ENCODE results near the gene NHLRC4. TPM values are rescaled to one million over a fixed set of nuclear protein-coding genes. Genes with fewer than 3 reads are reported as not detected.

The NHLRC4 gene
- total RNA-seq, 4 donors from 2014 or later, result 0.09 to 0.95 (median 0.59) TPM; not detected in 1

DNA sequence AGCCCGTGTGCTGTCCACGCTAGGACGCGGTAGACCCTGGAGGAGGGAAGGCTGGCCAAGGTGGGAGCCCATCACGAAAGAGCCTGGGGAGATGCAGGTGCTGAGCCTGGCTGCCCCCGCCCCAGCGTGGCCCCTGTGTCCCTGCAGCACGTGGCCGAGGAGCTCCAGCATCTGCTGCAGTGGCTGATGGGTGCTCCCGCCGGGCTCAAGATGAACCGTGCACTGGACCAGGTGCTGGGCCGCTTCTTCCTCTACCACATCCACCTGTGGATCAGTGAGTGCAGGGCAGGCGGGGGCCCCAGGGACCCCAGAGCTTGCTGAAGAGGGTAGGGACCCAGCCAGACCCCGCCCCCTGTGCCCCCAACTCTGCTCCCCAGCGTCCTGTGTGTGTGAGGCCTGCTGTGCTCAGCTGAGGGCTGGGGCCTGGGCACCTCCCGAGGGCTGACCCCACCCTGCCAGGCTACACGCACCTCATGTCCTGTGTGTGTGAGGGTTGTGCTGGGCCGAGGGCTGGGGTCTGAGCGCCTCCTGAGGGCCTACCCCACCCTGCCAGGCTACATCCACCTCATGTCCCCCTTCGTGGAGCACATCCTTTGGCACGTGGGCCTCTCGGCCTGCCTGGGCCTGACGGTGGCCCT lies 11.5 kb downstream of the NHLRC4 start:
- no peaks in the 10 kb centered on the region for H3K9me3 ChIP-seq
- peaks cover 0 to 10% (median under 1%) of the 10 kb centered on the region in 3 donors for H3K4me1 ChIP-seq
- H3K27ac ChIP-seq, result no peak overlapping the region
- no peak for DNase-seq
- H3K4me3 ChIP-seq, result no peak overlapping the region
- WGBS, 2 donors, result 60 to 82% methylated on average over 2 to 6 of the region's 24 CpGs
- TF ChIP-seq, protein P1, sequence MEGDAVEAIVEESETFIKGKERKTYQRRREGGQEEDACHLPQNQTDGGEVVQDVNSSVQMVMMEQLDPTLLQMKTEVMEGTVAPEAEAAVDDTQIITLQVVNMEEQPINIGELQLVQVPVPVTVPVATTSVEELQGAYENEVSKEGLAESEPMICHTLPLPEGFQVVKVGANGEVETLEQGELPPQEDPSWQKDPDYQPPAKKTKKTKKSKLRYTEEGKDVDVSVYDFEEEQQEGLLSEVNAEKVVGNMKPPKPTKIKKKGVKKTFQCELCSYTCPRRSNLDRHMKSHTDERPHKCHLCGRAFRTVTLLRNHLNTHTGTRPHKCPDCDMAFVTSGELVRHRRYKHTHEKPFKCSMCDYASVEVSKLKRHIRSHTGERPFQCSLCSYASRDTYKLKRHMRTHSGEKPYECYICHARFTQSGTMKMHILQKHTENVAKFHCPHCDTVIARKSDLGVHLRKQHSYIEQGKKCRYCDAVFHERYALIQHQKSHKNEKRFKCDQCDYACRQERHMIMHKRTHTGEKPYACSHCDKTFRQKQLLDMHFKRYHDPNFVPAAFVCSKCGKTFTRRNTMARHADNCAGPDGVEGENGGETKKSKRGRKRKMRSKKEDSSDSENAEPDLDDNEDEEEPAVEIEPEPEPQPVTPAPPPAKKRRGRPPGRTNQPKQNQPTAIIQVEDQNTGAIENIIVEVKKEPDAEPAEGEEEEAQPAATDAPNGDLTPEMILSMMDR (IDR thresholded peaks at IDR 0.05), result no peak
- no peak for TF ChIP-seq POLR2A (IDR thresholded peaks at IDR 0.05)
- intact Hi-C loops (cut with DNase I), result no loop called here
- no peaks in the 10 kb centered on the region for H3K27me3 ChIP-seq
- peaks cover 6 to 42% (median 7%) of the 10 kb centered on the region in 3 donors for H3K36me3 ChIP-seq

DNA sequence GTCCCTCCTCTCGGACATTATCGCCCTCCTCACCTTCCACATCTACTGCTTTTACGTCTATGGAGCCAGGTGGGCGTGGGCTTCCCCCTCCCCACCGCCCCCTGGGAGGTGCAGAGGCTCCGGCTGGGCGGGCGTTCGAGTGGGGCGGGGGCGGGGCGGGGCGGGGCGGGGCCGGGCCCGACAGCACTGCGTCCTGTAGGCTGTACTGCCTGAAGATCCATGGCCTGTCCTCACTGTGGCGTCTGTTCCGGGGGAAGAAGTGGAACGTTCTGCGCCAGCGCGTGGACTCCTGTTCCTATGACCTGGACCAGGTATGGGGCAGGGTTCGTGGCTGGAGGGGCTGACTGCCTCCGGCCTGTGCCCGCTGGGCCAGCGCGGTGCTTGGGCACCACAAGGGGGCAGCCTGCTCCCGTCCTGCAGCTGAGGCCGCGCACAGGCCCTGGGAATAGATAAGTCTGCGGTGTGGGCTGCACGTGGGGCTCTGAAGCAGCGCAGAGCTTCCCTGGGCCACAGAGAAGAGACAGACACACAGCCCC lies 12.1 kb downstream of the NHLRC4 start:
- 45 to 83% methylated on average over 2 to 4 of the region's 34 CpGs for WGBS, 2 donors
- H3K9me3 ChIP-seq, result no peaks in the 10 kb centered on the region
- H3K36me3 ChIP-seq, result peaks cover 6 to 38% (median 7%) of the 10 kb centered on the region in 3 donors
- no peak for DNase-seq
- H3K27me3 ChIP-seq, result no peaks in the 10 kb centered on the region
- intact Hi-C loops (cut with DNase I), result no loop called here
- TF ChIP-seq POLR2A (IDR thresholded peaks at IDR 0.05), result no peak
- TF ChIP-seq, protein P1 (IDR thresholded peaks at IDR 0.05), result peak; percentile 70 to 94 (median 86)
- peak overlapping the region in 1 of 4 donors; percentile 19 for H3K27ac ChIP-seq
- H3K4me3 ChIP-seq, result peak overlapping the region in 1 of 4 donors; percentile 35
- H3K4me1 ChIP-seq, result peaks cover 0 to 16% (median 5%) of the 10 kb centered on the region in 3 donors

DNA sequence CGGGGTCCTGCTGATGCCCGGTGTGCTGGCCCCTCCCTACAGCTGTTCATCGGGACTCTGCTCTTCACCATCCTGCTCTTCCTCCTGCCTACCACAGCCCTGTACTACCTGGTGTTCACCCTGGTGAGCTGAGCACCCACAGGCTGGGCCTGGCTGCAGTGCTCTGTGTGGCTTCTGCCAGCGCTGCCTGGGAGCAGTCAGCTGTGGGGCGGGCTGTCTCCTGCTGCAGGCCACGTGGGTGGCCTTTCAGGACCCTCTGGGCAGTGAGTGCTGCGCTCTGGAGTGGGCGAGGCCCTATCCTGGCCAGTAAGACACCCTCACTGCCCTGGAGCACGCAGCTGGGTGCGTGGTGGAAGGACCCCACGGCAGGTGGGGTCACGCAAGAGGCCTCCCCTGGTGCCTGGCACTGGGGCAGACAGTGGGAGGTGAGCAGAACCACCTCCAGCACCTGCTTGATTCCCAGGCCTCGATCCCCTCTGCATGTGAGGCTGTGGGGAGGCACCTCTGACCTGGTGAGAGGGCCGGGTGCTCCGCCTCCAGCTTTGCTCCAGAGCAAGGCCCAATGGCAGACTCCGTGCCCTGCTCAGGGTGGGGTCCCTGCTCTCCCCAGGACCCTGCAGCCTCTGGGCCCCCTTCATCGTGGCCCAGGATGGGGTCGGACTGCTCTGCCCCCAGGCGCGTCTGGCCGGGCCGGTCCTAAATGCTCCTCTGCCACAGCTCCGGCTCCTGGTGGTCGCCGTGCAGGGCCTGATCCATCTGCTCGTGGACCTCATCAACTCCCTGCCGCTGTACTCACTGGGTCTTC lies 13.5 kb downstream of the NHLRC4 start:
- peaks cover 0 to 22% (median 5%) of the 10 kb centered on the region in 3 donors for H3K4me1 ChIP-seq
- no peak overlapping the region for H3K4me3 ChIP-seq
- no peak for DNase-seq
- H3K27me3 ChIP-seq, result peaks cover 0 to 2% (median 0%) of the 10 kb centered on the region in 4 donors
- H3K36me3 ChIP-seq, result peaks cover 0 to 24% (median 0%) of the 10 kb centered on the region in 3 donors
- intact Hi-C loops (cut with DNase I), result loop anchor here (10.0 kb wide), 1 partner anchor 84 kb away; the partner anchor contains the start of gene RHOT2
- H3K9me3 ChIP-seq, result no peaks in the 10 kb centered on the region
- TF ChIP-seq POLR2A (IDR thresholded peaks at IDR 0.05), result no peak
- TF ChIP-seq, protein P1 (IDR thresholded peaks at IDR 0.05), result no peak
- H3K27ac ChIP-seq, result no peak overlapping the region
- WGBS, 2 donors, result 83 to 86% methylated on average over 1 to 4 of the region's 27 CpGs

DNA sequence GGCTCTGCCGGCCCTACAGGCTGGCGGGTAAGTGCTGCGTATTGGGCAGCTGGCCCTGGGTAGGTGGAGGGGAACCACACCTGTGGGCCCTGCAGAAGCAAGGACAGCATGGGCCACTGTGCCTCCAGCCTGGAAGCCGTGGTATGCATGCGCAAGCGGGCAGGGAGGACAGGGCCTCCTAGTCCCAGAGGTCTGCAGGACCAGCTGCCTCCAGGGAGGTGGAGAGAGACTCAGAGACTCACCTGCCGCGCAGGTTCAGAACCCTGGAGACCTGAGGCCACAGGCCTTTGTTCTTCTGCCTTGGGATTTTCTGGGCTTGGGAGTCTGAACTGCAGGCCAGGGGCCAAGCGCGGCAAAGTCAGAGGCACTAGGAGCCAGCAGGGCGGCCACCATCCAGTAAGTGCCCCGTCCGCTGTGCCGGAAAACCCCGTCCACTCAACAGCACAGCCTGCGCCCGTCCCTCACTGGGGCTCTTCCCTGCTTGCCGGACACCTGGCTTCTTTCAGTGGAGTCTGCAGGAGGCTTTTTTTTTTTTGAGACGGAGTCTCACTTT lies 14.2 kb downstream of the NHLRC4 start:
- Histone ChIP-seq H3K27me3 (peaks cover 0 to 6% (median 0%) of the 10 kb centered on the region in 4 donors), H3K4me1 (peaks cover 0 to 29% (median 5%) of the 10 kb centered on the region in 3 donors), H3K36me3 (peaks cover 0 to 17% (median 0%) of the 10 kb centered on the region in 3 donors), H3K27ac (no peak overlapping the region), H3K4me3 (no peak overlapping the region), H3K9me3 (no peaks in the 10 kb centered on the region)
- WGBS, 2 donors, result 97% methylated on average over 6 to 13 of the region's 19 CpGs
- no peak for DNase-seq
- intact Hi-C loops (cut with DNase I), result loop anchor here (10.0 kb wide), 1 partner anchor 84 kb away; the partner anchor contains the start of gene RHOT2
- TF ChIP-seq POLR2A (IDR thresholded peaks at IDR 0.05), result no peak
- TF ChIP-seq, protein P1 (IDR thresholded peaks at IDR 0.05), result no peak
